ENCODE data around the gene RUVBL1.

Gene RUVBL1

GRCh38 chr3:128062033-128062745 is 61.4 kb downstream of the RUVBL1 start:
- no peaks in the 10 kb centered on the region for H3K27me3 ChIP-seq (replicated peaks; ENCODE audit: control insufficient read depth, insufficient read depth, low read length)
- no peak overlapping the region for H3K4me3 ChIP-seq (ENCODE audit: low read length)
- no peak overlapping the region for H3K9ac ChIP-seq (ENCODE audit: low read length)
- no peak for DNase-seq (ENCODE audit: low read depth)
- no peaks in the 10 kb centered on the region for H3K9me3 ChIP-seq (ENCODE audit: control insufficient read depth, low read length)
- peaks cover 28% of the 10 kb centered on the region for H3K4me1 ChIP-seq (ENCODE audit: control insufficient read depth, insufficient read depth, low read length)
- peaks cover 98% of the 10 kb centered on the region for H3K36me3 ChIP-seq (ENCODE audit: control insufficient read depth, insufficient read depth, low read length, severe bottlenecking)

- Histone ChIP-seq H3K27me3 (replicated peaks; ENCODE audit: control insufficient read depth, insufficient read depth, low read length) (no peaks in the 10 kb centered on the region), H3K9ac (ENCODE audit: low read length) (peak overlapping the region; percentile 22), H3K4me3 (ENCODE audit: low read length) (no peak overlapping the region), H3K36me3 (ENCODE audit: control insufficient read depth, insufficient read depth, low read length, severe bottlenecking) (peaks cover 97% of the 10 kb centered on the region), H3K4me1 (ENCODE audit: control insufficient read depth, insufficient read depth, low read length) (peaks cover 33% of the 10 kb centered on the region), H3K9me3 (ENCODE audit: control insufficient read depth, low read length) (no peaks in the 10 kb centered on the region)
- peak; percentile 82 for DNase-seq (ENCODE audit: low read depth)
Observed at GRCh38 chr3:128060473-128061381, 62.9 kb downstream of the RUVBL1 start.

- H3K36me3 ChIP-seq (ENCODE audit: control insufficient read depth, insufficient read depth, low read length, severe bottlenecking), result peaks cover 74% of the 10 kb centered on the region
- peaks cover 46% of the 10 kb centered on the region for H3K4me1 ChIP-seq (ENCODE audit: control insufficient read depth, insufficient read depth, low read length)
- no peaks in the 10 kb centered on the region for H3K9me3 ChIP-seq (ENCODE audit: control insufficient read depth, low read length)
- no peak overlapping the region for H3K4me3 ChIP-seq (ENCODE audit: low read length)
- H3K27me3 ChIP-seq (replicated peaks; ENCODE audit: control insufficient read depth, insufficient read depth, low read length), result no peaks in the 10 kb centered on the region
- H3K9ac ChIP-seq (ENCODE audit: low read length), result no peak overlapping the region
- DNase-seq (ENCODE audit: low read depth), result no peak
Observed at GRCh38 chr3:128056258-128056657, 67.4 kb downstream of the RUVBL1 start.

GRCh38 chr3:128054367-128054766 is 69.2 kb downstream of the RUVBL1 start:
- H3K4me3 ChIP-seq (ENCODE audit: low read length), result peak overlapping the region; percentile 100
- peak overlapping the region; percentile 100 for H3K9ac ChIP-seq (ENCODE audit: low read length)
- no peaks in the 10 kb centered on the region for H3K27me3 ChIP-seq (replicated peaks; ENCODE audit: control insufficient read depth, insufficient read depth, low read length)
- H3K9me3 ChIP-seq (ENCODE audit: control insufficient read depth, low read length), result no peaks in the 10 kb centered on the region
- DNase-seq (ENCODE audit: low read depth), result peak; percentile 74
- H3K4me1 ChIP-seq (ENCODE audit: control insufficient read depth, insufficient read depth, low read length), result peaks cover 42% of the 10 kb centered on the region
- H3K36me3 ChIP-seq (ENCODE audit: control insufficient read depth, insufficient read depth, low read length, severe bottlenecking), result peaks cover 55% of the 10 kb centered on the region

- H3K4me1 ChIP-seq (ENCODE audit: control insufficient read depth, insufficient read depth, low read length), result peaks cover 42% of the 10 kb centered on the region
- H3K4me3 ChIP-seq (ENCODE audit: low read length), result peak overlapping the region; percentile 100
- DNase-seq (ENCODE audit: low read depth), result no peak
- peak overlapping the region; percentile 100 for H3K9ac ChIP-seq (ENCODE audit: low read length)
- no peaks in the 10 kb centered on the region for H3K27me3 ChIP-seq (replicated peaks; ENCODE audit: control insufficient read depth, insufficient read depth, low read length)
- H3K9me3 ChIP-seq (ENCODE audit: control insufficient read depth, low read length), result no peaks in the 10 kb centered on the region
- peaks cover 47% of the 10 kb centered on the region for H3K36me3 ChIP-seq (ENCODE audit: control insufficient read depth, insufficient read depth, low read length, severe bottlenecking)
Observed at GRCh38 chr3:128053614-128054013, 70.0 kb downstream of the RUVBL1 start.

- H3K27me3 ChIP-seq (replicated peaks; ENCODE audit: control insufficient read depth, insufficient read depth, low read length), result no peaks in the 10 kb centered on the region
- H3K4me3 ChIP-seq (ENCODE audit: low read length), result peak overlapping the region; percentile 100
- no peaks in the 10 kb centered on the region for H3K9me3 ChIP-seq (ENCODE audit: control insufficient read depth, low read length)
- DNase-seq (ENCODE audit: low read depth), result peak; percentile 67
- peaks cover 42% of the 10 kb centered on the region for H3K4me1 ChIP-seq (ENCODE audit: control insufficient read depth, insufficient read depth, low read length)
- peak overlapping the region; percentile 100 for H3K9ac ChIP-seq (ENCODE audit: low read length)
- peaks cover 39% of the 10 kb centered on the region for H3K36me3 ChIP-seq (ENCODE audit: control insufficient read depth, insufficient read depth, low read length, severe bottlenecking)
Observed at GRCh38 chr3:128052595-128053351, 70.8 kb downstream of the RUVBL1 start.

GRCh38 chr3:128051837-128052594 is 71.6 kb downstream of the RUVBL1 start, which contains the start of gene SEC61A1:
TSS of gene SEC61A1 (plus strand) at chr3:128052437. CDS start at chr3:128052553, 116 bp downstream.
- Histone ChIP-seq H3K9ac (ENCODE audit: low read length) (peak within 1 kb of the TSS; percentile 100), H3K27me3 (replicated peaks; ENCODE audit: control insufficient read depth, insufficient read depth, low read length) (no peaks in the 10 kb centered on the region), H3K36me3 (ENCODE audit: control insufficient read depth, insufficient read depth, low read length, severe bottlenecking) (peaks cover 32% of the 10 kb centered on the region), H3K4me1 (ENCODE audit: control insufficient read depth, insufficient read depth, low read length) (peaks cover 42% of the 10 kb centered on the region), H3K9me3 (ENCODE audit: control insufficient read depth, low read length) (no peaks in the 10 kb centered on the region), H3K4me3 (ENCODE audit: low read length) (peak within 1 kb of the TSS; percentile 100)
- DNase-seq (ENCODE audit: low read depth), result peak; percentile 98

- H3K36me3 ChIP-seq (ENCODE audit: control insufficient read depth, insufficient read depth, low read length, severe bottlenecking), result peaks cover 28% of the 10 kb centered on the region
- H3K9ac ChIP-seq (ENCODE audit: low read length), result peak overlapping the region; percentile 97
- peaks cover 42% of the 10 kb centered on the region for H3K4me1 ChIP-seq (ENCODE audit: control insufficient read depth, insufficient read depth, low read length)
- no peak for DNase-seq (ENCODE audit: low read depth)
- no peaks in the 10 kb centered on the region for H3K9me3 ChIP-seq (ENCODE audit: control insufficient read depth, low read length)
- peak overlapping the region; percentile 96 for H3K4me3 ChIP-seq (ENCODE audit: low read length)
- no peaks in the 10 kb centered on the region for H3K27me3 ChIP-seq (replicated peaks; ENCODE audit: control insufficient read depth, insufficient read depth, low read length)
Observed at GRCh38 chr3:128051459-128051836, 72.2 kb downstream of the RUVBL1 start.

GRCh38 chr3:128050597-128050996 is 73.0 kb downstream of the RUVBL1 start:
- H3K4me3 ChIP-seq (ENCODE audit: low read length), result no peak overlapping the region

GRCh38 chr3:128041344-128041743 is 82.3 kb downstream of the RUVBL1 start:
- Histone ChIP-seq H3K4me1 (ENCODE audit: control insufficient read depth, insufficient read depth, low read length) (no peaks in the 10 kb centered on the region), H3K27me3 (replicated peaks; ENCODE audit: control insufficient read depth, insufficient read depth, low read length) (no peaks in the 10 kb centered on the region), H3K36me3 (ENCODE audit: control insufficient read depth, insufficient read depth, low read length, severe bottlenecking) (no peaks in the 10 kb centered on the region), H3K9me3 (ENCODE audit: control insufficient read depth, low read length) (no peaks in the 10 kb centered on the region), H3K4me3 (ENCODE audit: low read length) (no peak overlapping the region), H3K9ac (ENCODE audit: low read length) (no peak overlapping the region)
- no peak for DNase-seq (ENCODE audit: low read depth)

More at GRCh38 chr3:128050597-128050996, 73.0 kb downstream of the RUVBL1 start:
- H3K36me3 ChIP-seq (ENCODE audit: control insufficient read depth, insufficient read depth, low read length, severe bottlenecking), result peaks cover 20% of the 10 kb centered on the region
- peaks cover 35% of the 10 kb centered on the region for H3K4me1 ChIP-seq (ENCODE audit: control insufficient read depth, insufficient read depth, low read length)
- DNase-seq (ENCODE audit: low read depth), result no peak
- no peaks in the 10 kb centered on the region for H3K27me3 ChIP-seq (replicated peaks; ENCODE audit: control insufficient read depth, insufficient read depth, low read length)
- H3K9ac ChIP-seq (ENCODE audit: low read length), result no peak overlapping the region
- H3K9me3 ChIP-seq (ENCODE audit: control insufficient read depth, low read length), result no peaks in the 10 kb centered on the region

All from adipocyte (in vitro differentiated cells).